Upper lobe of right lung (tissue), 1 donor: Measurements from ENCODE around the gene RBM23. TPM values are rescaled to one million over a fixed set of nuclear protein-coding genes. Genes with fewer than 3 reads are reported as not detected.

Experiments used
- ATAC-seq: fragments of 200-7000 bp; cut with Tn5 transposase; one replicate; pipeline ENCODE4 v1.9.1; 2020; ENCODE audit warnings: mild to moderate bottlenecking, moderate library complexity
- DNase-seq: peaks from one replicate; pipeline ENCODE4 v3.0.0-alpha.2; 2020
- H3K27ac ChIP-seq: fragments of 200-600 bp; one replicate; pipeline ENCODE4 v1.8.0; 2022
- H3K27me3 ChIP-seq: fragments of 200-600 bp; one replicate; pipeline ENCODE4 v1.8.0; 2022; ENCODE audit warnings: mild to moderate bottlenecking
- H3K36me3 ChIP-seq: fragments of 200-600 bp; one replicate; pipeline ENCODE4 v1.8.0; 2022
- H3K4me1 ChIP-seq: fragments of 200-600 bp; one replicate; pipeline ENCODE4 v1.8.0; 2022
- H3K4me3 ChIP-seq: fragments of 200-600 bp; one replicate; pipeline ENCODE4 v1.8.0; 2022; ENCODE audit warnings: mild to moderate bottlenecking
- H3K9me3 ChIP-seq: fragments of 200-600 bp; one replicate; pipeline ENCODE4 v1.8.0; 2022
- intact Hi-C: fragments of 100-400 bp; cut with DNase I; formaldehyde crosslinking; loops from one replicate; pipeline ENCODE4 v1.11.0; 2022
- total RNA-seq: library from RNA; stranded (reverse); fragmentation: NEBNext Ultra II Directional; extraction: Animal tissue kit (Norgen Biotek cat#: 25700); gene quantifications from one replicate; pipeline ENCODE4 v1.2.1, GENCODE V29; 2021
- TF ChIP-seq, protein P1 (sequence below): fragments of 200-600 bp; IDR thresholded peaks from one replicate; pipeline ENCODE4 v1.8.0; 2022; ENCODE audit warnings: antibody characterized with exemption
- donor health status: DM: no; HTN: yes; CAD: no; lungs with severe emphysema.

RBM23 gene
- total RNA-seq, 1 donor from 2014 or later: 83.5 TPM

DNA sequence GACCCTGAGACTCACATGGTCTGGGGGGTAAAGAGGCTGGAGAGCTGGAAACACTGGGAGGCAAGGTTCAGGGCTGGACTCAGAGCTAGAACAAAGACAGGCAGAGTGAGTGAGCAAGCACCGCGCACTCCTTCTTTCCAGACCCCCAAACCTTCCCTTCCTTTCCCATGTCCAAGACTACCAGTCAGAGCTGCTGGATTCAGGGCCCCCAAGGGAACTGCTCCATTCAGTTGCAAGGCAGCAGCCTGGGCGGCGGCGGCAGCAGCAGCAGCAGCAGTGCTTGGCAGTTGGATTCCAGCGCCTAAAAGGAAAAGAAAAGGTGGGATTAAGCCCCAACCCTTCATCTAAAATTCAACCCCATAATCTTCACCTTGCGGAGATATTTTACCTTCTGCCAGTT lies 17.1 kb downstream of the RBM23 start:
- TF ChIP-seq, protein P1, sequence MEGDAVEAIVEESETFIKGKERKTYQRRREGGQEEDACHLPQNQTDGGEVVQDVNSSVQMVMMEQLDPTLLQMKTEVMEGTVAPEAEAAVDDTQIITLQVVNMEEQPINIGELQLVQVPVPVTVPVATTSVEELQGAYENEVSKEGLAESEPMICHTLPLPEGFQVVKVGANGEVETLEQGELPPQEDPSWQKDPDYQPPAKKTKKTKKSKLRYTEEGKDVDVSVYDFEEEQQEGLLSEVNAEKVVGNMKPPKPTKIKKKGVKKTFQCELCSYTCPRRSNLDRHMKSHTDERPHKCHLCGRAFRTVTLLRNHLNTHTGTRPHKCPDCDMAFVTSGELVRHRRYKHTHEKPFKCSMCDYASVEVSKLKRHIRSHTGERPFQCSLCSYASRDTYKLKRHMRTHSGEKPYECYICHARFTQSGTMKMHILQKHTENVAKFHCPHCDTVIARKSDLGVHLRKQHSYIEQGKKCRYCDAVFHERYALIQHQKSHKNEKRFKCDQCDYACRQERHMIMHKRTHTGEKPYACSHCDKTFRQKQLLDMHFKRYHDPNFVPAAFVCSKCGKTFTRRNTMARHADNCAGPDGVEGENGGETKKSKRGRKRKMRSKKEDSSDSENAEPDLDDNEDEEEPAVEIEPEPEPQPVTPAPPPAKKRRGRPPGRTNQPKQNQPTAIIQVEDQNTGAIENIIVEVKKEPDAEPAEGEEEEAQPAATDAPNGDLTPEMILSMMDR: no peak
- intact Hi-C loops: no loop called here
- H3K27ac ChIP-seq: no peak overlapping the region

DNA sequence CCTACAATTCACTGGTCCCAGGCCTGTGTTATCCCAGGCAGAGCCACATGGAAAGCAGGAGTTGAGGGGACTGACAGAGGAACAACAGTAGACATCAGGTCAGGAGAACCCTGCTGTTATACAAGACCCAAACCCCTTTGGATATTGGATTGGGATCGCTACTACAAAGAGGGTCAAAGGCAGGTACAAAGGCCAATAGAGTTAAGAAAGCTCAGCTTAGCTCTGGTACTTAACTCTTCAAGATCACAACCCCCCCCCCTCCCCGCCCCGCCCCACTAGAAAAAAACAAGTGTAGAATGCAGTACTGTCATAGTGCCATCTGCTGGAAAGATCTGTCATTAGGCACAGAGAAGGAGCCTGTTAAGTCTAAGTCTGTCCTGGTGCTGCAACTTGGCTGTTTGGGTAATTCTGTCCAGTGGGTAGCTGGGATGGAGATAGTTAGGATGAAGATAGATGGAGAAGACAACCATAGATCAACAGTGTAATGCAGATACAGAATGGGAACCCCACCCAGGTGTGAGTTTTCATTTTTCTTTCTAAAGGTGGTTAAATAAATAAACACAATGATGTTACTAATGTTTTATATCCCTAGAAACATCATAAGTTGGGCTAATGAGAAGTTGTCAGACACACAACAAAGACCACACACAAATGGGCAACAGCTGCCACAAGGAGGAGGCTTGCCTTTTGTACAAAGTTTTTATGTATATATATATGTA lies 18.7 kb downstream of the RBM23 start:
- peak; percentile 82 for ATAC-seq
- Histone ChIP-seq H3K27ac (no peak overlapping the region), H3K4me1 (no peaks in the 10 kb centered on the region), H3K27me3 (no peaks in the 10 kb centered on the region), H3K36me3 (peaks cover 61% of the 10 kb centered on the region), H3K9me3 (no peaks in the 10 kb centered on the region), H3K4me3 (no peak overlapping the region)
- intact Hi-C loops: no loop called here
- TF ChIP-seq, protein P1: peak; percentile 51
- DNase-seq: no peak

More for the DNA sequence above, 17.1 kb downstream of the RBM23 start:
- DNase-seq (no peak), ATAC-seq (no peak)
- peaks cover 76% of the 10 kb centered on the region for H3K36me3 ChIP-seq
- H3K9me3 ChIP-seq: no peaks in the 10 kb centered on the region
- H3K4me3 ChIP-seq: no peak overlapping the region
- H3K4me1 ChIP-seq: no peaks in the 10 kb centered on the region
- no peaks in the 10 kb centered on the region for H3K27me3 ChIP-seq

- TF ChIP-seq, protein P1: no peak
- H3K27ac ChIP-seq: no peak overlapping the region
- no peaks in the 10 kb centered on the region for H3K27me3 ChIP-seq
- no peaks in the 10 kb centered on the region for H3K9me3 ChIP-seq
- DNase-seq (no peak), ATAC-seq (no peak)
- intact Hi-C loops: no loop called here
- H3K4me1 ChIP-seq: no peaks in the 10 kb centered on the region
- H3K36me3 ChIP-seq: peaks cover 47% of the 10 kb centered on the region
- H3K4me3 ChIP-seq: no peak overlapping the region
These were observed 20.5 kb downstream of the RBM23 start for GRCh38 chr14:22898302-22899090.

DNA sequence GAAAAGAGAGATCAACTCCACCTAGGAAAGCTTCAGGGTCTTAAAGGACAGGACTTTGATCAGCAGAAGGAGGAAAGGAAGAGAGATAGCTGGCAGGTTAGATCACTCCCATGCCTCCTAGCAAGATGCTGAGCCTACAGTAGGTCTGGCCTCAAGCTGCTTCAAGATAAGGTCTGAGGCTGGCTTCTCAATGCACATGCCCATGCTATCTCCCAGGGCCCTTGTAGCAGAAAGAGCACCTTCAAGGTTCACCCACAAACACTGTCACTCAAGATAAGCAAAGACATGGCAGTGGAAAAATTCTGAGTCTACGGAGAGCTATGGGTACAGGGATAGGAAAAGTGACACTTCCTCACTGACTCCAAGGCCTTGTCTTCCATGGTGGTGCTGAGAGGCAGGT lies 21.6 kb downstream of the RBM23 start:
- Histone ChIP-seq H3K27ac (no peak overlapping the region), H3K36me3 (peaks cover 37% of the 10 kb centered on the region), H3K4me3 (no peak overlapping the region), H3K27me3 (no peaks in the 10 kb centered on the region), H3K9me3 (no peaks in the 10 kb centered on the region), H3K4me1 (no peaks in the 10 kb centered on the region)
- no peak for DNase-seq
- no peak for ATAC-seq
- TF ChIP-seq, protein P1: no peak
- intact Hi-C loops: no loop called here

- peaks cover 31% of the 10 kb centered on the region for H3K36me3 ChIP-seq
- no peaks in the 10 kb centered on the region for H3K27me3 ChIP-seq
- DNase-seq: no peak
- H3K4me1 ChIP-seq: no peaks in the 10 kb centered on the region
- no peak overlapping the region for H3K27ac ChIP-seq
- TF ChIP-seq, protein P1: no peak
- H3K9me3 ChIP-seq: no peaks in the 10 kb centered on the region
- intact Hi-C loops: no loop called here
- ATAC-seq: no peak
- H3K4me3 ChIP-seq: no peak overlapping the region
These were observed 22.2 kb downstream of the RBM23 start for GRCh38 chr14:22896760-22897159.
